Esophagus squamous epithelium (tissue), 5 donors: ENCODE measurements around the gene ITPK1. TPM values are rescaled to one million over a fixed set of nuclear protein-coding genes. Genes with fewer than 3 reads are reported as not detected.

Experiments used
- DNase-seq: peaks from one replicate; lab custom pipeline; 2025; lab: John Stamatoyannopoulos, UW
- H3K27ac ChIP-seq, 4 donors: fragments of 200-600 bp; sonication (generic); one replicate each; pipeline ENCODE4 v1.5.1; 2016 to 2019; ENCODE audit warnings: mild to moderate bottlenecking in 1 of 4
- H3K27me3 ChIP-seq, 4 donors: fragments of 200-600 bp; sonication (generic); 1 replicate in 3 of 4; 2 replicates in 1 of 4; pipeline versions ENCODE4 v1.5.1 to v1.6.0; 2017 to 2021; ENCODE audit warnings: antibody characterized with exemption in 1 of 4
- H3K36me3 ChIP-seq, 3 donors: fragments of 200-600 bp; sonication (generic); one replicate each; pipeline ENCODE4 v1.5.1; 2016 to 2019
- H3K4me1 ChIP-seq, 3 donors: fragments of 200-600 bp; sonication (generic); one replicate each; pipeline ENCODE4 v1.5.1; 2017 to 2019
- H3K4me3 ChIP-seq, 4 donors: fragments of 200-600 bp; sonication (generic); 1 replicate in 3 of 4; 2 replicates in 1 of 4; pipeline ENCODE4 v1.5.1; 2016 to 2019; ENCODE audit warnings: mild to moderate bottlenecking in 2 of 4, moderate library complexity in 1 of 4
- H3K9me3 ChIP-seq, 3 donors: fragments of 200-600 bp; sonication (generic); one replicate each; pipeline ENCODE4 v1.5.1; 2016 to 2019
- CTCF ChIP-seq, 6 experiments: fragments of 450-650 bp in 4 of 6; fragments of 200-600 bp in 2 of 6; sonication (generic) in 2 of 6; IDR thresholded peaks; one replicate each; pipeline ENCODE4 v1.5.1; 2016 to 2019; ENCODE audit warnings: antibody characterized with exemption in 6 of 6, mild to moderate bottlenecking in 4 of 6, moderate library complexity in 4 of 6
- POLR2A ChIP-seq, 4 donors: fragments of 450-650 bp; IDR thresholded peaks; one replicate each; pipeline ENCODE4 v1.6.1; 2017; ENCODE audit warnings: antibody characterized with exemption in 4 of 4, mild to moderate bottlenecking in 4 of 4, moderate library complexity in 3 of 4
- WGBS, 2 donors: methylation state at CpG; one replicate each; pipeline ENCODE4 v1.1.5; 2018; 5-methylcytosine and 5-hydroxymethylcytosine counted together
- intact Hi-C: fragments of 100-400 bp; cut with DNase I; formaldehyde crosslinking; loops from one replicate; pipeline ENCODE4 v1.15.0; 2022
- total RNA-seq, 4 donors: library from RNA; depleted of rRNA; stranded (reverse); fragments of >200 nt; gene quantifications; one replicate each; pipeline ENCODE4 v1.1.0, GENCODE V29; 2016
- donor health status: DM: yes; HTN: yes; CAD: no.

ITPK1 gene
- total RNA-seq, 4 donors from 2014 or later: 14.2 to 34.5 (median 25.8) TPM

- DNase-seq: no peak
Observed at GRCh38 chr14:93015505-93015904, 100.2 kb downstream of the ITPK1 start.

GRCh38 chr14:93015064-93015463, 100.7 kb downstream of the ITPK1 start:
- DNase-seq: no peak
- Histone ChIP-seq H3K4me3 (no peak overlapping the region), H3K27ac (peak overlapping the region in 1 of 4 donors; percentile 22), H3K36me3 (peaks cover 0 to 14% (median 0%) of the 10 kb centered on the region in 3 donors), H3K4me1 (peaks cover 4 to 92% (median 46%) of the 10 kb centered on the region in 3 donors), H3K27me3 (no peaks in the 10 kb centered on the region), H3K9me3 (no peaks in the 10 kb centered on the region)
- 94% methylated on average over 3 of the region's 5 CpGs; no CpG with 5 or more reads in 1 of the 2 donors for WGBS, 2 donors
- TF ChIP-seq CTCF (IDR thresholded peaks at IDR 0.05): no peak
- no peak for TF ChIP-seq POLR2A (IDR thresholded peaks at IDR 0.05)
- intact Hi-C loops: no loop called here

More at GRCh38 chr14:93015505-93015904, 100.2 kb downstream of the ITPK1 start:
- Histone ChIP-seq H3K36me3 (peaks cover 0 to 14% (median 0%) of the 10 kb centered on the region in 3 donors), H3K4me3 (no peak overlapping the region), H3K27ac (peak overlapping the region in 1 of 4 donors; percentile 14), H3K27me3 (no peaks in the 10 kb centered on the region), H3K4me1 (peaks cover 4 to 91% (median 46%) of the 10 kb centered on the region in 3 donors), H3K9me3 (no peaks in the 10 kb centered on the region)
- intact Hi-C loops: no loop called here
- TF ChIP-seq POLR2A (IDR thresholded peaks at IDR 0.05) (no peak), CTCF (IDR thresholded peaks at IDR 0.05) (no peak)
- 85 to 86% methylated on average over 4 to 13 of the region's 15 CpGs for WGBS, 2 donors

GRCh38 chr14:93014058-93015023, 101.4 kb downstream of the ITPK1 start:
- no peaks in the 10 kb centered on the region for H3K27me3 ChIP-seq
- no peak for DNase-seq
- no peak overlapping the region for H3K4me3 ChIP-seq
- TF ChIP-seq POLR2A (IDR thresholded peaks at IDR 0.05) (no peak), CTCF (IDR thresholded peaks at IDR 0.05) (no peak)
- peaks cover 4 to 91% (median 42%) of the 10 kb centered on the region in 3 donors for H3K4me1 ChIP-seq
- H3K27ac ChIP-seq: peak overlapping the region in 2 of 4 donors; percentile 2 to 59
- intact Hi-C loops: no loop called here
- H3K9me3 ChIP-seq: no peaks in the 10 kb centered on the region
- peaks cover 0 to 14% (median 0%) of the 10 kb centered on the region in 3 donors for H3K36me3 ChIP-seq
- WGBS, 2 donors: 91 to 100% methylated on average over 9 to 12 of the region's 20 CpGs

GRCh38 chr14:93012951-93013719, 102.6 kb downstream of the ITPK1 start:
- H3K4me3 ChIP-seq: no peak overlapping the region
- H3K9me3 ChIP-seq: no peaks in the 10 kb centered on the region
- DNase-seq: no peak
- peaks cover 0 to 14% (median 0%) of the 10 kb centered on the region in 3 donors for H3K36me3 ChIP-seq
- TF ChIP-seq CTCF (IDR thresholded peaks at IDR 0.05) (no peak), POLR2A (IDR thresholded peaks at IDR 0.05) (no peak)
- H3K4me1 ChIP-seq: peaks cover 9 to 91% (median 44%) of the 10 kb centered on the region in 3 donors
- intact Hi-C loops: no loop called here
- 53 to 62% methylated on average over 2 to 4 of the region's 10 CpGs for WGBS, 2 donors
- H3K27ac ChIP-seq: peak overlapping the region in 3 of 4 donors; percentile 10 to 59 (median 50)
- no peaks in the 10 kb centered on the region for H3K27me3 ChIP-seq
